CD4-positive, alpha-beta T cell treated with Interleukin-4 for 4 hours (primary cell): ENCODE data around the gene IQCE.

ENCODE experiments used
- DNase-seq: peaks from one replicate; pipeline ENCODE4 v3.0.0-alpha.2; 2020

Gene IQCE

GRCh38 chr7:2621061-2621828, 62.5 kb downstream of the IQCE start:
- no peak for DNase-seq

- no peak for DNase-seq
These were observed 63.3 kb downstream of the IQCE start for GRCh38 chr7:2621948-2622640.

GRCh38 chr7:2622869-2623697, 64.3 kb downstream of the IQCE start:
- no peak for DNase-seq

GRCh38 chr7:2623698-2624014, 64.9 kb downstream of the IQCE start:
- DNase-seq: no peak

DNA sequence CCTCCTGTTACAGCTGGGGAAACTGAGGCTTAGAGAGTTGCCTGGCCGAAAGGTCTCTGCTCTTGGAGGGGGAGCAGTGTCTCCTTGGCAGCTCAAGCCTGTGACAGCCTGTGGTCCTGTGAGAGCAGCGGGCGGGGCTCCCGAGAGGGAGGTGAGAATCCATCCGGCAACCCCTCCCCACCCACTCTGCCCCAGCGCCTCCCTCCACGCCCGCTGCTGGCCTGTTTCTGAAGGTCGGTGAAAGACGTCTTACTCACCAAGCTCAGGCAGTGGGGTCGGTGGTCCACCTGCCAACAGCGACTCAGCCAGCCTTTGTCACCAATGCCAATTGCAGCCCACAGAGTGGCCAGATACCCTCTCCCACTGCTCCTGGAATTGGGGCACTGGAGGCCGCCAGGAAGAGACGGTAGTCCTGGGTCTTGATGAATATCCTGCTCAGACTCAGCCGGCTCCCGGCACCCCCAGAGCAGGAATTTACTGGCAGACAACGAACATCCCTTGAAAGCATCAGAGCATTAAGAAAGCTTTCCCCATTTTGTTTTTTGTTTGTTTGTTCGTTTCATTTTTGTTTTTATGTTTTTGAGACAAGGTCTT, 65.6 kb downstream of the IQCE start:
- DNase-seq: no peak

DNA sequence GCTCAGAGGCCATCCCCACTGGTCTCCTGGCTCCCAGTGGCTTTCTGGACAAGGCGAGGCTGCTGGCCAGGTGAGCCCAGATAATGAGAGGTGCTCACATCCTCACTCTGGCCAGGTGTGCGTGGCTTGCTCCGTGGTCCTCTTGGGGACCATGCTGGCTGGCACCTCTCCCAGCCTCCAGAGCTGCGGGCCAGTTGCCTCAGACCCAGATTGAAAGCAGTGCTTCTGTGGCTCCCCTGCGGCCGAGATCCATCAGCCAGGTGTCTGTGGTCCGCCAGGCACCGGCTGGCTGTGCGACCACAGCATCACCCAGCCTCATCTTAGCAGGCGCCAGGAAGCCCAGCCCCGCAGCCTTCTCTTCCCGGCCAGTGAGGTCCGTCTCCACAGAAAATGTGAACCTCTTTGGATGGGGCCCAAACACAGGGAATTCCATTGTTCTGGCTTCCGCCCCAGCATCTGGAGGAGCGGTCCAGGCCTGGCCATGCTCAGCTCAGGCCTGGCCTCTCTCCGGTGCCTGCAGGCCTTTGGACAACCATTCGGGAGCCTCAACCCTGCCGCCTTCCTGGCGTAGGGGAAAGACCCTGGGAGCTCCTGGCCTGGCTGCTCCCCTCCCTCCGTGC, 67.8 kb downstream of the IQCE start:
- no peak for DNase-seq

DNA sequence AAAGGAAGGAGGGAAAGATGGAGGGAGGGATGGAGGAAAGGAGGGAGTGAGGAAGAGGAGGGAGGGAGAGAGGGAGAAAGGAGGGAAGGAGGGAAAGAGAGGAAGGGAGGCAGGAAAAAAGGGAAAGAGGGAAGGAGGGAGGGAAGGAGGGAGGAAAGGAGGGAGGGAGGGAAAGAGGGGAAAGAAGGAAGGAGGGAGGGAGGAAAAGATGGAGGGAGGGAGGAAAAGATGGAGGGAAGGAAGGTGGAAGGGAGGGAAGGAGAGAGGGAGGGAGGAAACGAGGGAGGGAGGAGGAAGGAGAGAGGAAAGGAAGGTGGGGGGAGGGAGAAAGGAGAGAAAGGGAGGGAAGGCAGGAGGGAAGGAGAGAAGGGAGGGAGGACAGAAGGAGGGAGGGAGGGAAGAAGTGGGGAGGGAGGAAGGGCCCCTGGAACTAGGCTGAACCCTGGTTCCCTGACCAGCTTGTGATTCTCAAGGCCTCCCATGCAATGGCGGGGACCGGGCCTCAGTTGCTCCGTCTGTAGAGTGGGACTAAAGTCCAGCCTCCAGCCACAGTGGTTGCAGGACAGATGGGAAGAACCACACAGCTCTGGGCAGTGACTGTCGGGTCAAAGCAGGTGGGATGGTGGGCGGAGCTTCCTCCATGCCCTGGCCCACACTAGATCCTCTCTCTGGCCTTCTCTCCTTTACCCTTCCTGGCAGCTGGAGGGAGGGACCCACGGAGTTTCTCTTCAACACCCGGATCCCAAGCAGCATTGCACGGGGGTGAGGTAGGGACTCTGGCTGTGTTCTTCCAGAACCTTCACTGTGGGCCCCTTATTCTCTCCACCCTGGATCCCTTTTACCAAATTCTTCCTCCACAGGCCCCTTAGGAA, 68.7 kb downstream of the IQCE start:
- no peak for DNase-seq

DNA sequence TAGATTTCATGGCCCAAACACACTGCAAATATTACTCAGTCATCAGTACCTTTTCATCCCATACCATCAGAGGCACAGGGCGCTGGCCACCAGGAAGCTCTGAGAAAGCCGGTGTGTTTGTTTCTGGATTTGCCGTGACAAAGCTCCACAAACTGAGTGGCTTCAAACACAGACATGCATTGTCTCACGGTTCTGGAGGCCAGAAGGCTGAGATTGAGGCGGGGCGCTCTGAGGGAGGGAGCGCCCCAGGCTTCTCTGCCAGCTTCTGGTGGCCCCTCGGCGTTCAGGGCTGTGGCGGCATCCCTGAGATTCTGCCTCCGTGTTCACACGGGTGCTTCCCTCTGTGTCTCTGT, 69.3 kb downstream of the IQCE start:
- DNase-seq: no peak

- no peak for DNase-seq
These were observed 70.1 kb downstream of the IQCE start for GRCh38 chr7:2628891-2629290.

GRCh38 chr7:2629746-2630681, 71.2 kb downstream of the IQCE start:
- DNase-seq: no peak

DNA sequence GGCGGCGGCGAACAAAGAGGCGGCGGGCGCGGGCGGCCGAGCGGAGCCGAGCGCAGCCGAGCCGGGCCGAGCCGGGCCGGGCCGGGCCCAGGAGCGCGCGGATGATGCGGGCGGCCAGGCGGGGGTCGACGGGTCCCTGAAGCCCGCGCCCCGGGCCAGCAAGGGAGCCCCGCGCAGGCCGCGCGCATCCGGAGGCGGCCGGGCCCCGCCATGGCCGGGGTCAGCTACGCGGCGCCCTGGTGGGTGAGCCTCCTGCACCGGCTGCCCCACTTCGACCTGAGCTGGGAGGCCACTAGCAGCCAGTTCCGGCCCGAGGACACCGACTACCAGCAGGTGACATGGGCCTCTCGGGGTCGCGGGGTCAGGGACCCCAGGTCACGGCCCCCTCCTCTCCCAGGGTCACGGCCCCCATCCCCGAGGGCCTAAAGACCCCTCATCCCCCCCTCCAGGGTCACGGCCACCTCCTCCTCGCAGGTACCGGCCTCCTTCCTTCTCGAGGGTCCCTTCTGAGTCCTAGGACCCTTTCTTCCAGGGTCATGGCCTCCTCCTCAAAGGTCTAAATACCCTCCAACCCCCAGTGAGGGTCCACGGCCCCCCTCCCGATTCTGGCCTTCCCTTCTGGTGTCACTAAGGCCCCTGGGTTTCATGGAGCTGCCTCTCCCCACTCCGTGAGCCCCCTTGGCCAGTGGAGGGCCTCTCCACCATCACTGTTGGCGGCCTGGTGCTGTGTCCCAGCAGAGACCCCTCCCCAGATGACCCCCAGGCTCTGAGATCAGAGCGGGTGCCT, 73.4 kb downstream of the IQCE start, which contains the start of gene TTYH3:
TTYH3 (plus strand) TSS at position 41 of the 787 bp plus-strand sequence; CDS start at position 211, 170 bp downstream.
- DNase-seq: no peak

GRCh38 chr7:2632733-2633537, 74.2 kb downstream of the IQCE start:
- no peak for DNase-seq

- no peak for DNase-seq
These were observed 74.9 kb downstream of the IQCE start for GRCh38 chr7:2633538-2634266.

- DNase-seq: no peak
These were observed 75.7 kb downstream of the IQCE start for GRCh38 chr7:2634267-2635145.

DNA sequence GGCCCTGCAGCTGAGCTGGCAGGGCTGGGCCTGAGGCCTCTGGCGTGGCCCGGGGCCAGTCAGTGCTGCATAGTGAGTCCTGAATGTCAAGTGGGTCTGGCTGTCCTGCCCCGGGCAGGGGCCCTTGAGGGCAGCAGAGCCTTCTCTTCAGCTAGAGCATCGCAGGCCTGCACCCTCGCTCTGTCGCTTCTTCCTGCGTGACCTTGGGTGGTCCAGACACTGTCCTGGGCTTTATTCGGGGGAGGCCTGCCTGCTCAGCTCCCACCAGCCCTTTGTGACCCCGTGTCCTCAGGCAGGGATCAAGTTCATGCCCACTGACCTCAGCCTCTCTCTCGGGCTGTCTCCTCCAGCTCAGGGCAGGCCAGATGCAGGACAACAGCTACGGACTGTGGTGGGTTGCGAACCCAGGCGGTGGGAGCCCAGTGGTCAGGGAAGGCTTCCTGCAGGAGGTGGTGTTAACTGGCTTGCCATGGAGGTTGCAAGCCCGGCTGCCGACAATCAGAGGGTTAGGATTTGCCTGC, 76.4 kb downstream of the IQCE start:
- DNase-seq: no peak

DNA sequence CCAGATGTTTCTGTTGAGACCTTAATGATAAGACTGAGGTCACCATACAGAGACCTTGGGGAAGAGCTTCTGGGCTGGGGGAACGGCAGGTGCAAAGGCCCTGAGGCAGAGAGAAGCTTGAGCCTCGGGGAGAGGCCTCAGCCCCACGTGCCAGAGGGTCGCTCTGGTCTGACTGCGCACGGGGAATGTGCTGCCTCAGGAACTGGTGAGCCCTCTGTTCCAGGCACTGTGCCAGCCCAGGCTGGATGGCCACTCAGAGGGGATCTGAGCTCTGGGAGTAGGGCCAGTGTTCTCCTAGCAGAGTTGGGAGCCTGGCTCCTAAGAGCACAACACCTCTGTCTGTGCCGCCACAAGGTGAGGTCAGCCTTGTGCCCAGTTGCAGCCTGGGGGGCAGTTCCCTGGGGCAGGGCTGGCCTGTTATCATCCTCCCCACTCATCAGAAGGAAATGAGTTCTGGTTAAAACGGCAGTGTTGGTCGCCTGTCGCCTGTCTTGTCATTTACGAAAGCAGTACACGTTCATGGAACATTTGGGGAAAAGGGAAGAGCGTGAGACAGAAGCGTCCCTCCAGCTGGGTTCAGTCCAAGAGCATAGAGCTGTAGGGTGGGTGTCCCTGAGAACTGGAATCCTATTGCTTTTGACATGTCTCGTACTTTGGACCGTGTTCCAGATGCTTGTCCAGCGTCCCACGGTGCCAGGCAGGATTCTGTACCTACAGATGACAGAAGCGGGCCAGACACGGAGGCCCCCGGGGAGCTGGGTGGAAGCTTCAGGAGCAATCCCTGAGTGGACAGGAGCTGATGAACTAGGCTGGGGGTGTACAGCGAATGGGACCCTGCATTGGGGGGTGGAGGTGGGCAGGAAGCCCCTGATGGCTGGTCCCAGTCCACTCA, 77.3 kb downstream of the IQCE start:
- no peak for DNase-seq
